Suppressor macrophage treated with lipopolysaccharide for 1 hour (primary cell): ENCODE measurements around the gene BGN.

Experiments
- DNase-seq, 3 donors: peaks; one replicate each; pipeline ENCODE4 v3.0.0-alpha.2; 2020 to 2022

BGN gene

GRCh38 chrX:153494541-153495361 lies at the start of gene BGN:
Gene BGN, plus strand, starts transcription at chrX:153494980. Its CDS starts 9,652 bp downstream, at chrX:153504632.
- DNase-seq: peak in 1 of 3 donors; percentile 5

- no peak for DNase-seq
Observed at GRCh38 chrX:153445106-153445855, 49.5 kb upstream of the BGN start.

GRCh38 chrX:153445856-153446635 lies 48.7 kb upstream of the BGN start, which contains the start of gene TREX2:
Gene TREX2, minus strand, starts transcription at chrX:153446056. Its CDS starts 626 bp downstream, at chrX:153445430.
- DNase-seq: no peak

GRCh38 chrX:153446636-153446936 lies 48.2 kb upstream of the BGN start:
- DNase-seq: no peak

- DNase-seq: no peak
Observed at GRCh38 chrX:153446950-153447580, 47.7 kb upstream of the BGN start.

GRCh38 chrX:153447581-153447960 lies 47.2 kb upstream of the BGN start:
- DNase-seq: no peak

- DNase-seq: no peak
Observed at GRCh38 chrX:153448556-153449367, 46.0 kb upstream of the BGN start.

GRCh38 chrX:153449368-153450113 lies 45.2 kb upstream of the BGN start:
- DNase-seq: no peak

GRCh38 chrX:153450114-153450948 lies 44.4 kb upstream of the BGN start:
- DNase-seq: no peak

GRCh38 chrX:153450949-153451277 lies 43.9 kb upstream of the BGN start:
- no peak for DNase-seq

- DNase-seq: no peak
Observed at GRCh38 chrX:153454901-153455550, 39.8 kb upstream of the BGN start.

- no peak for DNase-seq
Observed at GRCh38 chrX:153455571-153455970, 39.2 kb upstream of the BGN start.

- no peak for DNase-seq
Observed at GRCh38 chrX:153456161-153456560, 38.6 kb upstream of the BGN start.

- DNase-seq: no peak
Observed at GRCh38 chrX:153456704-153457103, 38.1 kb upstream of the BGN start.

- DNase-seq: no peak
Observed at GRCh38 chrX:153457136-153457825, 37.5 kb upstream of the BGN start.

- DNase-seq: no peak
Observed at GRCh38 chrX:153457827-153458466, 36.8 kb upstream of the BGN start.

- DNase-seq: no peak
Observed at GRCh38 chrX:153458476-153458875, 36.3 kb upstream of the BGN start.

- no peak for DNase-seq
Observed at GRCh38 chrX:153459986-153460385, 34.8 kb upstream of the BGN start.

GRCh38 chrX:153460826-153461225 lies 34.0 kb upstream of the BGN start:
- DNase-seq: peak; percentile 41 to 65 (median 47)
